Measurements from ENCODE around the gene CLIP4.

DNA sequence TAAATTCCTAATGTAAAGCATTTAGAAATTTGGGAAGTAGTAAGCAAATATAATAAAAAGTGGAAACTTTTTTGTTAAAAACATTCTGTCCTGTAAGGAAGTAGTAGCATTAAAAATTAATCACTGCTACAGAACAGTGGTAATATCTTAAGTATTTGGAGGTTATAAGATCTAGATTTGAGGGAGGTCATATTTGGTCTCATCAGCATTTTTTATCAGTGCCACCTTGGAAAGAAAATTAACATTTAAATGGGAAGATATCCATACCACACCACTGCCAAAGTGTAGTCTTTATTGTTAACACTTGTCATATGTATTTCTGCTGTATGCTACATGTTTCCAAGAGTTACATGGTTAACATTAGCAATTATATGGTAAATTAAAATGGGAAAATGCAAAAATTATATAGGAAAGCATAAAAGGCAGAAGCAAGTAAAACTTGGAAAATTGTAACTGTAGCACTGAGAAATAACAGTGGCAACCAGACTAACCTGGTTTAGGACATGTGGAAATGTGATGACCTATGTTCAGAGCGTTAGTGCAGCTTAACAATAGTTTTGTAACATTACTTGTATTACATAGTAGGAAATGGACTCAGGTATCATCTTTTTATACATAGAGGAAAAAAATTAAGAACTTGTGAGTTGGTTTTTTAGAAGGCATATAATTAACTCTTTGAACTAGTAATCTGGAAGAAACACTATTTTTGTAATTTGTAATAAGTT, 47.2 kb downstream of the CLIP4 start:
- TF ChIP-seq, protein P1, sequence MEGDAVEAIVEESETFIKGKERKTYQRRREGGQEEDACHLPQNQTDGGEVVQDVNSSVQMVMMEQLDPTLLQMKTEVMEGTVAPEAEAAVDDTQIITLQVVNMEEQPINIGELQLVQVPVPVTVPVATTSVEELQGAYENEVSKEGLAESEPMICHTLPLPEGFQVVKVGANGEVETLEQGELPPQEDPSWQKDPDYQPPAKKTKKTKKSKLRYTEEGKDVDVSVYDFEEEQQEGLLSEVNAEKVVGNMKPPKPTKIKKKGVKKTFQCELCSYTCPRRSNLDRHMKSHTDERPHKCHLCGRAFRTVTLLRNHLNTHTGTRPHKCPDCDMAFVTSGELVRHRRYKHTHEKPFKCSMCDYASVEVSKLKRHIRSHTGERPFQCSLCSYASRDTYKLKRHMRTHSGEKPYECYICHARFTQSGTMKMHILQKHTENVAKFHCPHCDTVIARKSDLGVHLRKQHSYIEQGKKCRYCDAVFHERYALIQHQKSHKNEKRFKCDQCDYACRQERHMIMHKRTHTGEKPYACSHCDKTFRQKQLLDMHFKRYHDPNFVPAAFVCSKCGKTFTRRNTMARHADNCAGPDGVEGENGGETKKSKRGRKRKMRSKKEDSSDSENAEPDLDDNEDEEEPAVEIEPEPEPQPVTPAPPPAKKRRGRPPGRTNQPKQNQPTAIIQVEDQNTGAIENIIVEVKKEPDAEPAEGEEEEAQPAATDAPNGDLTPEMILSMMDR (IDR thresholded peaks at IDR 0.05): no peak
- no peak for TF ChIP-seq POLR2A (IDR thresholded peaks at IDR 0.05)

All from ovary (tissue), 3 donors.